ENCODE measurements around the gene HDLBP. TPM values are rescaled to one million over a fixed set of nuclear protein-coding genes. Genes with fewer than 3 reads are reported as not detected.
"Not testable (repeated sequence)": the region's sequence is repeated elsewhere in the genome, so short reads cannot be mapped to it uniquely, and the experiment has no call there.

HDLBP gene
- polyA plus RNA-seq, 6 donors from 2014 or later, result 10.0 to 54.7 (median 28.7) TPM

GRCh38 chr2:241308832-241309500, 6.5 kb downstream of the HDLBP start:
- H3K27ac Mint-ChIP-seq, result peak overlapping the region in 5 of 6 donors; percentile 14 to 97 (median 73)
- peak overlapping the region in 1 of 8 donors; percentile 87 for H3K4me3 Mint-ChIP-seq
- H3K9me3 Mint-ChIP-seq, result no peaks in the 10 kb centered on the region
- DNase-seq, result no peak
- peaks cover 49 to 86% (median 75%) of the 10 kb centered on the region in 3 donors for H3K4me1 Mint-ChIP-seq
- no peaks in the 10 kb centered on the region for H3K27me3 Mint-ChIP-seq
- no peak for ATAC-seq (ENCODE audit: low read depth in 2 of 2)
- H3K36me3 Mint-ChIP-seq, result no peaks in the 10 kb centered on the region

GRCh38 chr2:241308267-241308666, 7.2 kb downstream of the HDLBP start:
- Mint-ChIP-seq H3K27ac (peak overlapping the region in 2 of 6 donors; percentile 42 to 56), H3K27me3 (no peaks in the 10 kb centered on the region), H3K4me1 (peaks cover 47 to 86% (median 74%) of the 10 kb centered on the region in 3 donors), H3K9me3 (no peaks in the 10 kb centered on the region), H3K4me3 (no peak overlapping the region), H3K36me3 (no peaks in the 10 kb centered on the region)
- ATAC-seq (ENCODE audit: low read depth in 2 of 2), result no peak
- DNase-seq, result no peak

- Mint-ChIP-seq H3K36me3 (no peaks in the 10 kb centered on the region), H3K4me3 (no peak overlapping the region), H3K27ac (peak overlapping the region in 2 of 6 donors; percentile 60 to 68), H3K27me3 (no peaks in the 10 kb centered on the region), H3K4me1 (peaks cover 51 to 89% (median 77%) of the 10 kb centered on the region in 3 donors), H3K9me3 (no peaks in the 10 kb centered on the region)
- DNase-seq, result no peak
- no peak for ATAC-seq (ENCODE audit: low read depth in 2 of 2)
These were observed 8.4 kb downstream of the HDLBP start for GRCh38 chr2:241307055-241307454.

GRCh38 chr2:241304039-241304670, 11.3 kb downstream of the HDLBP start:
- DNase-seq (no peak), ATAC-seq (ENCODE audit: low read depth in 2 of 2) (no peak)
- peak overlapping the region in 3 of 6 donors; percentile 18 to 33 (median 27) for H3K27ac Mint-ChIP-seq
- H3K4me3 Mint-ChIP-seq, result no peak overlapping the region
- H3K4me1 Mint-ChIP-seq, result peaks cover 30 to 78% (median 60%) of the 10 kb centered on the region in 3 donors
- H3K9me3 Mint-ChIP-seq, result no peaks in the 10 kb centered on the region
- H3K36me3 Mint-ChIP-seq, result no peaks in the 10 kb centered on the region
- no peaks in the 10 kb centered on the region for H3K27me3 Mint-ChIP-seq

GRCh38 chr2:241302759-241303651, 12.5 kb downstream of the HDLBP start:
- Mint-ChIP-seq H3K27me3 (no peaks in the 10 kb centered on the region), H3K4me3 (peak overlapping the region in 1 of 8 donors; percentile 38), H3K36me3 (no peaks in the 10 kb centered on the region), H3K9me3 (no peaks in the 10 kb centered on the region), H3K4me1 (peaks cover 30 to 76% (median 59%) of the 10 kb centered on the region in 3 donors), H3K27ac (peak overlapping the region in 4 of 6 donors; percentile 49 to 94 (median 74))
- no peak for ATAC-seq (ENCODE audit: low read depth in 2 of 2)
- no peak for DNase-seq

- peaks cover 7 to 8% of the 10 kb centered on the region in 2 donors for H3K36me3 Mint-ChIP-seq
- DNase-seq, result no peak
- H3K4me3 Mint-ChIP-seq, result no peak overlapping the region
- H3K27me3 Mint-ChIP-seq, result no peaks in the 10 kb centered on the region
- ATAC-seq (ENCODE audit: low read depth in 2 of 2), result no peak
- H3K9me3 Mint-ChIP-seq, result no peaks in the 10 kb centered on the region
- H3K27ac Mint-ChIP-seq, result peak overlapping the region in 3 of 6 donors; percentile 52 to 69 (median 66)
- H3K4me1 Mint-ChIP-seq, result peaks cover 33 to 78% (median 63%) of the 10 kb centered on the region in 3 donors
These were observed 13.4 kb downstream of the HDLBP start for GRCh38 chr2:241302083-241302482.

GRCh38 chr2:241300000-241300399, 15.5 kb downstream of the HDLBP start:
- Mint-ChIP-seq H3K4me1 (peaks cover 46 to 72% (median 61%) of the 10 kb centered on the region in 3 donors), H3K9me3 (no peaks in the 10 kb centered on the region), H3K27ac (peak overlapping the region in 1 of 6 donors; percentile 37), H3K27me3 (no peaks in the 10 kb centered on the region), H3K4me3 (no peak overlapping the region), H3K36me3 (peaks cover 9 to 12% of the 10 kb centered on the region in 2 donors)
- ATAC-seq (ENCODE audit: low read depth in 2 of 2) (no peak), DNase-seq (no peak)

- Mint-ChIP-seq H3K4me1 (peaks cover 43 to 62% (median 48%) of the 10 kb centered on the region in 3 donors), H3K36me3 (peaks cover 9 to 12% of the 10 kb centered on the region in 2 donors), H3K27ac (peak overlapping the region in 4 of 6 donors; percentile 36 to 80 (median 62)), H3K27me3 (no peaks in the 10 kb centered on the region), H3K9me3 (no peaks in the 10 kb centered on the region), H3K4me3 (peak overlapping the region in 3 of 8 donors; percentile 1 to 50 (median 2))
- DNase-seq (no peak), ATAC-seq (ENCODE audit: low read depth in 2 of 2) (peak in 1 of 2 donors; percentile 37)
These were observed 16.8 kb downstream of the HDLBP start for GRCh38 chr2:241298673-241299072.

GRCh38 chr2:241296767-241297166, 18.7 kb downstream of the HDLBP start:
- no peaks in the 10 kb centered on the region for H3K9me3 Mint-ChIP-seq
- ATAC-seq (ENCODE audit: low read depth in 2 of 2) (no peak), DNase-seq (no peak)
- peaks cover 9 to 12% of the 10 kb centered on the region in 2 donors for H3K36me3 Mint-ChIP-seq
- peaks cover 38 to 52% (median 45%) of the 10 kb centered on the region in 3 donors for H3K4me1 Mint-ChIP-seq
- no peaks in the 10 kb centered on the region for H3K27me3 Mint-ChIP-seq
- H3K27ac Mint-ChIP-seq, result peak overlapping the region in 1 of 6 donors; percentile 57
- no peak overlapping the region for H3K4me3 Mint-ChIP-seq

GRCh38 chr2:241295326-241296095, 20.0 kb downstream of the HDLBP start:
- no peaks in the 10 kb centered on the region for H3K9me3 Mint-ChIP-seq
- peaks cover 9 to 12% of the 10 kb centered on the region in 2 donors for H3K36me3 Mint-ChIP-seq
- ATAC-seq (ENCODE audit: low read depth in 2 of 2) (no peak), DNase-seq (no peak)
- no peaks in the 10 kb centered on the region for H3K27me3 Mint-ChIP-seq
- peaks cover 37 to 57% (median 42%) of the 10 kb centered on the region in 3 donors for H3K4me1 Mint-ChIP-seq
- no peak overlapping the region for H3K4me3 Mint-ChIP-seq
- no peak overlapping the region for H3K27ac Mint-ChIP-seq

- H3K36me3 Mint-ChIP-seq, result peaks cover 15 to 18% of the 10 kb centered on the region in 2 donors
- H3K4me1 Mint-ChIP-seq, result peaks cover 41 to 60% (median 45%) of the 10 kb centered on the region in 3 donors
- ATAC-seq (ENCODE audit: low read depth in 2 of 2); H3K4me3 Mint-ChIP-seq; H3K27me3 Mint-ChIP-seq; H3K9me3 Mint-ChIP-seq; DNase-seq: not testable (repeated sequence)
- peak overlapping the region in 1 of 6 donors; percentile 17 for H3K27ac Mint-ChIP-seq
These were observed 22.1 kb downstream of the HDLBP start for GRCh38 chr2:241293378-241293797.

GRCh38 chr2:241291977-241292376, 23.5 kb downstream of the HDLBP start:
- H3K9me3 Mint-ChIP-seq, result no peaks in the 10 kb centered on the region
- H3K27ac Mint-ChIP-seq, result peak overlapping the region in 1 of 6 donors; percentile 69
- H3K36me3 Mint-ChIP-seq, result peaks cover 7 to 9% of the 10 kb centered on the region in 2 donors
- ATAC-seq (ENCODE audit: low read depth in 2 of 2) (no peak), DNase-seq (no peak)
- H3K4me1 Mint-ChIP-seq, result peaks cover 36 to 53% (median 45%) of the 10 kb centered on the region in 3 donors
- H3K27me3 Mint-ChIP-seq, result no peaks in the 10 kb centered on the region
- H3K4me3 Mint-ChIP-seq, result no peak overlapping the region

Data from naive B cell (primary cell).